ENCODE data around the gene ALG9.

ALG9 gene

DNA sequence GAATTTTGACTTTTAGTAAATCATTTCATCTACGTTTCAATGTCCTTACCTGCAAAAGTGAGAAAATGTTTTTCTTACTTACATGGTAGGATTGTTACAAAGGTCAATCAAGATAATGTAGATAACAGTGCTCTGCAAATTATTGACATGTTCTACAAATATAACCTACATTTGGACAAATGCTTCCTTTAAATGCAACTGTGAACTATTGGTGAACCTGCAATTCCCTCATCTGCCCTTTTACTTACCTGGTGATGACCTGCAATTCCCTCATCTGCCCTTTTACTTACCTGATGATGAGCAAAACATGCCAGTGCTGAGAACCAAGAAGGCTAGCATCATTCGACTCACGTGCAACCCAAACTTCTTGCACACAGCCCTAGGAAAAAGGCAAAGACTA lies 11.1 kb downstream of the ALG9 start:
- no peak for TF ChIP-seq CTCF (IDR thresholded peaks at IDR 0.05)

GRCh38 chr11:111855506-111855905 lies 15.9 kb downstream of the ALG9 start:
- H3K27ac ChIP-seq = no peak overlapping the region
- H3K9me3 ChIP-seq = no peaks in the 10 kb centered on the region
- H3K4me3 ChIP-seq = no peak overlapping the region
- H3K4me1 ChIP-seq = no peaks in the 10 kb centered on the region
- intact Hi-C loops (cut with DNase I; ENCODE audit: low total_unique reads) = no loop called here
- TF ChIP-seq CTCF (IDR thresholded peaks at IDR 0.05) = no peak
- DNase-seq = no peak
- H3K27me3 ChIP-seq = no peaks in the 10 kb centered on the region
- peaks cover 62 to 95% (median 74%) of the 10 kb centered on the region in 3 donors for H3K36me3 ChIP-seq

More for the DNA sequence above, 11.1 kb downstream of the ALG9 start:
- H3K36me3 ChIP-seq = peaks cover 59 to 92% (median 75%) of the 10 kb centered on the region in 3 donors
- H3K27me3 ChIP-seq = no peaks in the 10 kb centered on the region
- no peak overlapping the region for H3K4me3 ChIP-seq
- no peak overlapping the region for H3K27ac ChIP-seq
- H3K4me1 ChIP-seq = no peaks in the 10 kb centered on the region
- no peak for DNase-seq
- H3K9me3 ChIP-seq = no peaks in the 10 kb centered on the region
- intact Hi-C loops (cut with DNase I; ENCODE audit: low total_unique reads) = no loop called here

DNA sequence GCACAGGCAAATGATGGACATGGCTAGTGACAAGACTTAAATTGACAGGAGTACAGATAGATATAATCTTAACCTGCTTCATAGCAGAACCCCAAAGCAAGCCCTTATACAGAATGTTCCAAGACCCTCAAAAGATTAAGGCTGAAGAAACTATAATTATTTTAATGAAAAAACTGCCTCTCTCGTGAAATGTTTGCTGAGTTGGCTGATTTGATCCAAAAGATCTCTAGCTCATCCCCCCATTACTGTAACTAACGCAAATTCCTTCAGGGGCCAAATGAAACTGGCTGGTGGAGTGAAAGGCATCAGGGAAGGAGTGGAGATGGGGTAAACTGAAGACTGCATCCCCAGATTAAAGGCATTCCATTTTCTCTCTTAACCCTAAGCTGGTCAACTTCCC lies 19.3 kb downstream of the ALG9 start:
- Histone ChIP-seq H3K9me3 (no peaks in the 10 kb centered on the region), H3K4me1 (no peaks in the 10 kb centered on the region), H3K27ac (no peak overlapping the region), H3K36me3 (peaks cover 47 to 94% (median 76%) of the 10 kb centered on the region in 3 donors), H3K4me3 (no peak overlapping the region), H3K27me3 (no peaks in the 10 kb centered on the region)
- no peak for TF ChIP-seq CTCF (IDR thresholded peaks at IDR 0.05)
- no peak for DNase-seq
- intact Hi-C loops (cut with DNase I; ENCODE audit: low total_unique reads) = no loop called here

DNA sequence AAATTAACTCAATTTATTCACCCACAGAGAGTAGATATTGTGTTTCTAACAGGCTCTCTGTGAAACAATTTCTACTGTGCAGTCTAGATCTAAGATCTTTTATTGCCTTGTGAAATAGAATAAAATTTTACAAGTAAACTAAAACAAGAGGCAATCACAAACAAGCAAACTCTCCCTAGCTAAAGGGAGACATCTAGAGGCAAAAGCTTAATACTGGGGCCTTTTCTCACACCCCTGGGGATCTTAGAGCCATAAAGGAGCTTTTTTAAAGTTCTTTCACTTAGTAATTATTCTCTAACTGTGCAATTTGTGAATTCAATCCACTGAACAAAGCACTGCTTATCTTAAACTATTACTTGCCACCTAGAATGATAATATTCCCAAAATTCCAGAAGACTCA lies 19.7 kb downstream of the ALG9 start:
- TF ChIP-seq CTCF (IDR thresholded peaks at IDR 0.05) = no peak
- intact Hi-C loops (cut with DNase I; ENCODE audit: low total_unique reads) = no loop called here
- no peak for DNase-seq

DNA sequence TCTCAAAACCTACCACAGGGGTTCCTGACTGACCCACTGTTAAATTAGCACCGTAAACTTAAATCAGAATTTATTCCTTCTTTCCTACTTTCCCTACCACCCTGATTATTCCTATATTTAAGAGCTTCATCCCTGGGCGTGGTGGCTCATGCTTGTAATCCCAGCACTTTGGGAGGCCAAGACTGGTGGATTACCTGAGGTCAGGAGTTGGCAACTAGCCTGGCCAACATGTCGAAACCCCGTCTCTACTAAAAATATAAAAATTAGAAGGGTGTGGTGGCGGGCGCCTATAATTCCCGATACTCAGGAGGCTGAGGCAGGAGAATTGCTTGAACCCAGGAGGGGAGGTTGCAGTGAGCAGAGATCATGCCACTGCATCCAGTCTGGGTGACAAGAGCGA lies 20.3 kb downstream of the ALG9 start:
- no peaks in the 10 kb centered on the region for H3K27me3 ChIP-seq
- H3K27ac ChIP-seq = no peak overlapping the region
- no peak overlapping the region for H3K4me3 ChIP-seq
- peaks cover 47 to 97% (median 70%) of the 10 kb centered on the region in 3 donors for H3K36me3 ChIP-seq
- H3K4me1 ChIP-seq = no peaks in the 10 kb centered on the region
- no peak for TF ChIP-seq CTCF (IDR thresholded peaks at IDR 0.05)
- DNase-seq = no peak
- intact Hi-C loops (cut with DNase I; ENCODE audit: low total_unique reads) = no loop called here
- H3K9me3 ChIP-seq = no peaks in the 10 kb centered on the region

More for the DNA sequence above, 19.7 kb downstream of the ALG9 start:
- H3K36me3 ChIP-seq = peaks cover 44 to 94% (median 73%) of the 10 kb centered on the region in 3 donors
- no peaks in the 10 kb centered on the region for H3K27me3 ChIP-seq
- H3K9me3 ChIP-seq = no peaks in the 10 kb centered on the region
- H3K27ac ChIP-seq = no peak overlapping the region
- no peaks in the 10 kb centered on the region for H3K4me1 ChIP-seq
- H3K4me3 ChIP-seq = no peak overlapping the region

GRCh38 chr11:111849631-111850030 lies 21.8 kb downstream of the ALG9 start:
- Histone ChIP-seq H3K27ac (no peak overlapping the region), H3K27me3 (no peaks in the 10 kb centered on the region), H3K9me3 (no peaks in the 10 kb centered on the region), H3K36me3 (peaks cover 41 to 97% (median 58%) of the 10 kb centered on the region in 3 donors), H3K4me1 (no peaks in the 10 kb centered on the region), H3K4me3 (no peak overlapping the region)
- no peak for TF ChIP-seq CTCF (IDR thresholded peaks at IDR 0.05)
- intact Hi-C loops (cut with DNase I; ENCODE audit: low total_unique reads) = no loop called here
- DNase-seq = no peak

Data from tibial artery (tissue), 4 donors.